MCF 10A (cell line): ENCODE measurements around the gene ITGA5. TPM values are rescaled to one million over a fixed set of nuclear protein-coding genes. Genes with fewer than 3 reads are reported as not detected.

Source experiments
- BruUV-seq: library from RNA; stranded (reverse); fragments of 400-500 nt; replicated peaks from 2 replicates; lab custom pipeline; 2021; lab: Mats Ljungman, UMichigan
- CTCF ChIA-PET: fragments of 300-600 bp; sonication (Branson Sonifier 250); formaldehyde crosslinking; extraction: SDS; loops from one replicate; lab custom pipeline; 2021; ENCODE audit warnings: antibody characterized with exemption, inconsistent platforms; lab: Yijun Ruan, JAX
- POLR2A ChIA-PET: fragments of 300-600, 350-650 bp; sonication (Branson Sonifier 250); formaldehyde crosslinking; extraction: SDS; loops from one replicate; lab custom pipeline; 2020; ENCODE audit warnings: antibody characterized with exemption, inconsistent platforms; lab: Yijun Ruan, JAX
- DNase-seq: peaks from one replicate; pipeline ENCODE4 v3.0.0-alpha.2; 2018; ENCODE audit not compliant: unreplicated experiment
- H3K27ac Mint-ChIP-seq: one replicate; pipeline ENCODE4 v1.8.0; 2022; ENCODE audit warnings: mild to moderate bottlenecking, low read depth, mixed read lengths; ENCODE audit not compliant: unreplicated experiment
- H3K27me3 Mint-ChIP-seq: one replicate; pipeline ENCODE4 v1.8.0; 2022; ENCODE audit warnings: mixed read lengths; ENCODE audit not compliant: insufficient read depth, unreplicated experiment
- H3K36me3 Mint-ChIP-seq: one replicate; pipeline ENCODE4 v1.8.0; 2022; ENCODE audit warnings: mild to moderate bottlenecking, moderate library complexity, mixed read lengths; ENCODE audit not compliant: insufficient read depth, unreplicated experiment
- H3K4me1 Mint-ChIP-seq: one replicate; pipeline ENCODE4 v1.8.0; 2022; ENCODE audit warnings: mixed read lengths; ENCODE audit not compliant: insufficient read depth, unreplicated experiment
- H3K4me3 Mint-ChIP-seq: one replicate; pipeline ENCODE4 v1.8.0; 2022; ENCODE audit warnings: mild to moderate bottlenecking, moderate library complexity, mixed read lengths; ENCODE audit not compliant: unreplicated experiment
- H3K9me3 Mint-ChIP-seq: one replicate; pipeline ENCODE4 v1.8.0; 2022; ENCODE audit warnings: mixed read lengths; ENCODE audit not compliant: unreplicated experiment
- CTCF ChIP-seq: fragments of 200-600 bp; IDR thresholded peaks from one replicate; pipeline ENCODE4 v1.8.0; 2022; ENCODE audit warnings: antibody characterized with exemption, mild to moderate bottlenecking; ENCODE audit not compliant: unreplicated experiment
- intact Hi-C: fragments of 100-400 bp; cut with micrococcal nuclease; formaldehyde crosslinking; loops from 2 replicates; pipeline ENCODE4 v1.14.1; 2022
- total RNA-seq: library from RNA; stranded (reverse); gene quantifications from 2 replicates; pipeline ENCODE4 v1.2.3, GENCODE V29; 2022

The ITGA5 gene
- total RNA-seq, 1 experiment from 2014 or later: 110 TPM

GRCh38 chr12:54452628-54453027 lies 33.6 kb upstream of the ITGA5 start:
- POLR2A ChIA-PET: interaction anchor here (1.1 to 1.5 kb wide), 2 partner anchors 9 to 10 kb away, joined by 3 to 4 read pairs; no protein-coding TSS in a partner anchor
- TF ChIP-seq CTCF: no peak
- Mint-ChIP-seq H3K27ac (no peak overlapping the region), H3K27me3 (no peaks in the 10 kb centered on the region), H3K36me3 (no peaks in the 10 kb centered on the region), H3K4me1 (peaks cover 7% of the 10 kb centered on the region), H3K9me3 (no peaks in the 10 kb centered on the region), H3K4me3 (no peak overlapping the region)
- CTCF ChIA-PET: interaction anchor here (1.0 to 33.3 kb wide), 7 partner anchors 9 to 144 kb away, joined by 3 to 982 read pairs (median 4); no protein-coding TSS in a partner anchor
- BruUV-seq: no TSS peak
- no peak for DNase-seq
- intact Hi-C loops: no loop called here

DNA sequence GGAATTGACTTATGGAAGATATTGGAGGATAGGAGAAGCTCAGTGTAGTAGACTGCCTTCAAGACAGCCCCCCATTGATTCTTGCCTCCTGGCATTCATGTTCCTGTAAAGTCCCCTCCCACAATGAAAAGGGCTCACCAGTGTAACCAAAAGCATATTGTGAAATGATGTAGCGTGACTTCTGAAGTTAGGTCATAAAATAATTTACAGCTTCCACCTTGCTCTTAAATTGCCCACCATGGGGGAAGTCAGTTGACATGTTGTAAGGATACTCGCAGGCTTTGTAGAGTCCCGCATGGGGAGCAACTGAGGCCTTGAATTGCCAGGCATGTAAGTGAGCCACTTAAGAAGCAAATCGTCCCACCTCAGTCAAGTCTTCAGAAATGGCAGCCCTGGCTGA lies 29.3 kb upstream of the ITGA5 start:
- intact Hi-C loops: no loop called here
- ChIA-PET CTCF (interaction anchor here (0.7 to 33.3 kb wide), 4 partner anchors 9 to 48 kb away, joined by 3 to 982 read pairs (median 46); no protein-coding TSS in a partner anchor), POLR2A (no interaction called here)
- Mint-ChIP-seq H3K9me3 (no peaks in the 10 kb centered on the region), H3K27me3 (no peaks in the 10 kb centered on the region), H3K27ac (no peak overlapping the region), H3K4me3 (no peak overlapping the region), H3K36me3 (no peaks in the 10 kb centered on the region), H3K4me1 (no peaks in the 10 kb centered on the region)
- DNase-seq: no peak
- TF ChIP-seq CTCF: no peak
- BruUV-seq: no TSS peak

DNA sequence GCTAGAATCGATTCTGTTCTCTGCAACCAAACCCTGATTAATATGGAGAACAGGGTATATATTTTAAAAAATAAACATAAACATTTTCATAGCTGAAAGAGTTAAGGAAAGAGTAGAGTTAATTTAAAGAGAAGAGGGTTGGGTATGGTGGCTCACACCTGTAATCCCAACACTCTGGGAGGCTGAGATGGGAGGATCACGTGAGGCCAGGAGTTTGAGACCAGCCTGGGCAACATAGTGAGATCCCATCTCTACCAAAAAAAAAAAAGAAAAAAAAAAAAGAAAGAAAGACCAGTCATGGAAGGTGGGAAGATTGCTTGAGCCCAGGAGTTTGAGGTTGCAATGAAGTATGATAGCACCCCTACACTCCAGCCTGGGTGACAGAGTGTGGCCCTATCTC lies 28.9 kb upstream of the ITGA5 start:
- TF ChIP-seq CTCF: no peak
- no peaks in the 10 kb centered on the region for H3K9me3 Mint-ChIP-seq
- ChIA-PET CTCF (interaction anchor here (0.7 to 33.3 kb wide), 5 partner anchors 9 to 68 kb away, joined by 3 to 982 read pairs (median 13); no protein-coding TSS in a partner anchor), POLR2A (no interaction called here)
- H3K27me3 Mint-ChIP-seq: no peaks in the 10 kb centered on the region
- H3K4me3 Mint-ChIP-seq: no peak overlapping the region
- no TSS peak for BruUV-seq
- intact Hi-C loops: no loop called here
- H3K27ac Mint-ChIP-seq: no peak overlapping the region
- H3K36me3 Mint-ChIP-seq: no peaks in the 10 kb centered on the region
- no peak for DNase-seq
- no peaks in the 10 kb centered on the region for H3K4me1 Mint-ChIP-seq

DNA sequence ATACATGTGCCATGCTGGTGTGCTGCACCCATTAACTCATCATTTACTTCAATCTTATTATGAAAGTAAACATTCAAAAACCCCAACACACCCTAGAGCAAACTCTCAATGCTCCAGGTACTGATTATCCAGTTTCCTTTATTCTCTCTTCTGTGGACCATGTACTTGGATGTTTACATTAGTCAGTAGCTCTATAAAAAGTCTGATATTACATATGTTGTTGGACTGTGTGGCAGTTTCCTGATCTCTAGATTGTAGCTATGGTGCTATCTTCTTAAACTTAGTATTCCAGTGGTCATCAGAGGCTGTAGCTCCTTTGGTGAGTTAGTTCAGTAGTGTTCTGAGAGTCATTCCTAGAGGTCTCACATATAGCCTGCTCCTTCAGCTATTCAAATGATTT lies 25.1 kb upstream of the ITGA5 start:
- DNase-seq: no peak
- ChIA-PET POLR2A (interaction anchor here (0.6 to 1.1 kb wide), 4 partner anchors 8 to 203 kb away, joined by 3 read pairs; no protein-coding TSS in a partner anchor), CTCF (interaction anchor here (0.6 to 33.3 kb wide), 10 partner anchors 20 to 202 kb away, joined by 3 to 982 read pairs (median 3); no protein-coding TSS in a partner anchor)
- no TSS peak for BruUV-seq
- intact Hi-C loops: no loop called here
- no peaks in the 10 kb centered on the region for H3K36me3 Mint-ChIP-seq
- H3K4me3 Mint-ChIP-seq: no peak overlapping the region
- no peaks in the 10 kb centered on the region for H3K27me3 Mint-ChIP-seq
- no peak for TF ChIP-seq CTCF
- H3K4me1 Mint-ChIP-seq: peaks cover 5% of the 10 kb centered on the region
- H3K9me3 Mint-ChIP-seq: no peaks in the 10 kb centered on the region
- H3K27ac Mint-ChIP-seq: no peak overlapping the region
